Memory B cell (primary cell): Measurements from ENCODE around the gene VGLL4.
"Not testable (repeated sequence)": the region's sequence is repeated elsewhere in the genome, so short reads cannot be mapped to it uniquely, and the experiment has no call there.

ENCODE experiments used
- ATAC-seq: fragments of 150-1000 bp; cut with Tn5 transposase; 2 replicates; pipeline ENCODE4 v1.10.0; 2021; ENCODE audit warnings: low read depth, mild to moderate bottlenecking, moderate library complexity
- DNase-seq, 2 donors: peaks; one replicate each; pipeline ENCODE4 v3.0.0; 2022; ENCODE audit warnings: low spot score in 2 of 2
- H3K27ac Mint-ChIP-seq: one replicate; pipeline ENCODE4 v1.8.0; 2022; ENCODE audit warnings: mild to moderate bottlenecking, moderate library complexity, mixed read lengths
- H3K27me3 Mint-ChIP-seq: one replicate; pipeline ENCODE4 v1.8.0; 2022; ENCODE audit warnings: mixed read lengths
- H3K36me3 Mint-ChIP-seq: one replicate; pipeline ENCODE4 v1.8.0; 2022; ENCODE audit warnings: mild to moderate bottlenecking, mixed read lengths
- H3K4me1 Mint-ChIP-seq: one replicate; pipeline ENCODE4 v1.8.0; 2022; ENCODE audit warnings: mixed read lengths
- H3K4me3 Mint-ChIP-seq: one replicate; pipeline ENCODE4 v1.8.0; 2022; ENCODE audit warnings: mild to moderate bottlenecking, moderate library complexity, mixed read lengths
- H3K9me3 Mint-ChIP-seq: one replicate; pipeline ENCODE4 v1.8.0; 2022; ENCODE audit warnings: mixed read lengths

Gene VGLL4

GRCh38 chr3:11522953-11523571 is 120.7 kb downstream of the VGLL4 start:
- DNase-seq (no peak), ATAC-seq (no peak)
- no peaks in the 10 kb centered on the region for H3K27me3 Mint-ChIP-seq
- peaks cover 3% of the 10 kb centered on the region for H3K4me1 Mint-ChIP-seq
- peaks cover 16% of the 10 kb centered on the region for H3K36me3 Mint-ChIP-seq
- no peak overlapping the region for H3K27ac Mint-ChIP-seq
- peaks cover 1% of the 10 kb centered on the region for H3K9me3 Mint-ChIP-seq
- no peak overlapping the region for H3K4me3 Mint-ChIP-seq

- ATAC-seq (no peak), DNase-seq (no peak)
- peaks cover 3% of the 10 kb centered on the region for H3K4me1 Mint-ChIP-seq
- H3K9me3 Mint-ChIP-seq, result peaks cover 1% of the 10 kb centered on the region
- H3K36me3 Mint-ChIP-seq, result peaks cover 13% of the 10 kb centered on the region
- no peaks in the 10 kb centered on the region for H3K27me3 Mint-ChIP-seq
- H3K4me3 Mint-ChIP-seq, result no peak overlapping the region
- H3K27ac Mint-ChIP-seq, result no peak overlapping the region
Measured at GRCh38 chr3:11522398-11522715, 121.4 kb downstream of the VGLL4 start.

- Mint-ChIP-seq H3K27ac (no peak overlapping the region), H3K4me3 (no peak overlapping the region), H3K4me1 (peaks cover 3% of the 10 kb centered on the region), H3K9me3 (no peaks in the 10 kb centered on the region), H3K36me3 (peaks cover 11% of the 10 kb centered on the region), H3K27me3 (no peaks in the 10 kb centered on the region)
- DNase-seq, result no peak
- ATAC-seq, result no peak
Measured at GRCh38 chr3:11521167-11521566, 122.5 kb downstream of the VGLL4 start.

GRCh38 chr3:11517601-11518000 is 126.1 kb downstream of the VGLL4 start:
- Mint-ChIP-seq H3K4me3 (no peak overlapping the region), H3K4me1 (peaks cover 3% of the 10 kb centered on the region), H3K27me3 (no peaks in the 10 kb centered on the region), H3K27ac (no peak overlapping the region), H3K9me3 (no peaks in the 10 kb centered on the region), H3K36me3 (peaks cover 12% of the 10 kb centered on the region)
- DNase-seq (no peak), ATAC-seq (no peak)

- no peak overlapping the region for H3K4me3 Mint-ChIP-seq
- no peaks in the 10 kb centered on the region for H3K4me1 Mint-ChIP-seq
- H3K27me3 Mint-ChIP-seq, result no peaks in the 10 kb centered on the region
- no peaks in the 10 kb centered on the region for H3K9me3 Mint-ChIP-seq
- H3K27ac Mint-ChIP-seq, result no peak overlapping the region
- DNase-seq (no peak), ATAC-seq (no peak)
- H3K36me3 Mint-ChIP-seq, result peaks cover 12% of the 10 kb centered on the region
Measured at GRCh38 chr3:11514191-11514821, 129.4 kb downstream of the VGLL4 start.

- ATAC-seq, result no peak
- Mint-ChIP-seq H3K27me3 (no peaks in the 10 kb centered on the region), H3K9me3 (no peaks in the 10 kb centered on the region), H3K4me1 (no peaks in the 10 kb centered on the region), H3K36me3 (peaks cover 12% of the 10 kb centered on the region), H3K27ac (no peak overlapping the region), H3K4me3 (no peak overlapping the region)
- DNase-seq, result no peak
Measured at GRCh38 chr3:11513817-11514135, 129.9 kb downstream of the VGLL4 start.

- H3K27ac Mint-ChIP-seq, H3K9me3 Mint-ChIP-seq, H3K4me1 Mint-ChIP-seq, H3K27me3 Mint-ChIP-seq, ATAC-seq, H3K4me3 Mint-ChIP-seq, DNase-seq: not testable (repeated sequence)
- peaks cover 12% of the 10 kb centered on the region for H3K36me3 Mint-ChIP-seq
Measured at GRCh38 chr3:11513125-11513816, 130.4 kb downstream of the VGLL4 start.

- DNase-seq, ATAC-seq, H3K27me3 Mint-ChIP-seq: not testable (repeated sequence)
Measured at GRCh38 chr3:11511606-11512005, 132.1 kb downstream of the VGLL4 start.

GRCh38 chr3:11510356-11510755 is 133.4 kb downstream of the VGLL4 start:
- no peak for DNase-seq
- ATAC-seq, result no peak
- Mint-ChIP-seq H3K27me3 (no peaks in the 10 kb centered on the region), H3K4me1 (no peaks in the 10 kb centered on the region), H3K4me3 (no peak overlapping the region), H3K27ac (peak overlapping the region; percentile 10), H3K36me3 (peaks cover 12% of the 10 kb centered on the region), H3K9me3 (no peaks in the 10 kb centered on the region)

More at GRCh38 chr3:11511606-11512005, 132.1 kb downstream of the VGLL4 start:
- peaks cover 12% of the 10 kb centered on the region for H3K36me3 Mint-ChIP-seq
- H3K27ac Mint-ChIP-seq, H3K4me3 Mint-ChIP-seq, H3K4me1 Mint-ChIP-seq, H3K9me3 Mint-ChIP-seq: not testable (repeated sequence)

- no peaks in the 10 kb centered on the region for H3K9me3 Mint-ChIP-seq
- no peak overlapping the region for H3K4me3 Mint-ChIP-seq
- no peak for DNase-seq
- no peaks in the 10 kb centered on the region for H3K27me3 Mint-ChIP-seq
- H3K27ac Mint-ChIP-seq, result peak overlapping the region; percentile 10
- ATAC-seq, result no peak
- H3K4me1 Mint-ChIP-seq, result no peaks in the 10 kb centered on the region
- H3K36me3 Mint-ChIP-seq, result peaks cover 13% of the 10 kb centered on the region
Measured at GRCh38 chr3:11510001-11510340, 133.7 kb downstream of the VGLL4 start.

GRCh38 chr3:11509173-11510000 is 134.3 kb downstream of the VGLL4 start:
- H3K27me3 Mint-ChIP-seq, result no peaks in the 10 kb centered on the region
- ATAC-seq, result no peak
- DNase-seq, result no peak
- no peaks in the 10 kb centered on the region for H3K4me1 Mint-ChIP-seq
- no peaks in the 10 kb centered on the region for H3K9me3 Mint-ChIP-seq
- peak overlapping the region; percentile 10 for H3K27ac Mint-ChIP-seq
- H3K4me3 Mint-ChIP-seq, result no peak overlapping the region
- peaks cover 13% of the 10 kb centered on the region for H3K36me3 Mint-ChIP-seq

GRCh38 chr3:11508346-11509172 is 135.2 kb downstream of the VGLL4 start:
- Mint-ChIP-seq H3K27ac (no peak overlapping the region), H3K27me3 (no peaks in the 10 kb centered on the region), H3K36me3 (peaks cover 11% of the 10 kb centered on the region), H3K4me3 (no peak overlapping the region), H3K9me3 (no peaks in the 10 kb centered on the region), H3K4me1 (peaks cover 2% of the 10 kb centered on the region)
- no peak for ATAC-seq
- no peak for DNase-seq

GRCh38 chr3:11507719-11508118 is 136.0 kb downstream of the VGLL4 start:
- Mint-ChIP-seq H3K27ac (no peak overlapping the region), H3K4me3 (no peak overlapping the region), H3K4me1 (peaks cover 2% of the 10 kb centered on the region), H3K36me3 (peaks cover 11% of the 10 kb centered on the region), H3K9me3 (no peaks in the 10 kb centered on the region), H3K27me3 (no peaks in the 10 kb centered on the region)
- no peak for ATAC-seq
- DNase-seq, result no peak
